Stomach (tissue), 9 donors: Measurements from ENCODE around the gene LHX5. TPM values are rescaled to one million over a fixed set of nuclear protein-coding genes. Genes with fewer than 3 reads are reported as not detected.
"Not testable (repeated sequence)": the region's sequence is repeated elsewhere in the genome, so short reads cannot be mapped to it uniquely, and the experiment has no call there.

ENCODE experiments used
- DNase-seq, 2 donors: peaks; one replicate each; pipeline versions ENCODE4 v3.0.0 to v3.0.0-alpha.2; 2013 to 2019
- H3K27ac ChIP-seq, 5 donors: fragments of 200-600 bp in 4 of 5; sonication (generic) in 4 of 5; one replicate each; pipeline ENCODE4 v1.5.1; 2013 to 2019; ENCODE audit warnings: mild to moderate bottlenecking in 1 of 5, moderate library complexity in 1 of 5
- H3K27me3 ChIP-seq, 3 donors: fragments of 200-600 bp; sonication (generic); one replicate each; pipeline ENCODE4 v1.5.1; 2017 to 2019; ENCODE audit warnings: mixed run types in 1 of 3
- H3K36me3 ChIP-seq, 4 donors: fragments of 200-600 bp; sonication (generic); 1 replicate in 3 of 4; 2 replicates in 1 of 4; pipeline ENCODE4 v1.5.1; 2016 to 2019
- H3K4me1 ChIP-seq, 4 donors: fragments of 200-600 bp; sonication (generic); one replicate each; pipeline ENCODE4 v1.5.1; 2016 to 2019
- H3K4me3 ChIP-seq, 4 donors: fragments of 200-600 bp; sonication (generic) in 3 of 4; one replicate each; pipeline ENCODE4 v1.5.1; 2016 to 2019; ENCODE audit warnings: mild to moderate bottlenecking in 1 of 4
- H3K9me3 ChIP-seq, 4 donors: fragments of 200-600 bp; sonication (generic); one replicate each; pipeline ENCODE4 v1.5.1; 2016 to 2019
- EP300 ChIP-seq: sonication (generic); formaldehyde crosslinking; IDR thresholded peaks from one replicate; pipeline ENCODE4 v1.6.1; 2017; ENCODE audit warnings: antibody characterized with exemption
- POLR2A ChIP-seq, 4 donors: fragments of 450-650 bp; IDR thresholded peaks; one replicate each; pipeline ENCODE4 v1.6.1; 2016; ENCODE audit warnings: antibody characterized with exemption in 4 of 4, control low read depth in 2 of 4, mild to moderate bottlenecking in 1 of 4, moderate library complexity in 1 of 4
- POLR2AphosphoS5 ChIP-seq, 3 donors: sonication (generic); formaldehyde crosslinking; IDR thresholded peaks; one replicate each; pipeline ENCODE4 v1.6.1; 2016; ENCODE audit warnings: antibody characterized with exemption in 3 of 3
- WGBS, 5 donors: extraction: QIAGEN DNeasy Blood & Tissue Kit in 3 of 5; methylation state at CpG; one replicate each; pipeline versions ENCODE4 v1.1.5 to v1.1.7; 2013 to 2018; 5-methylcytosine and 5-hydroxymethylcytosine counted together
- intact Hi-C: fragments of 100-400 bp; cut with DNase I; formaldehyde crosslinking; loops from one replicate; pipeline ENCODE4 v1.15.1; 2023; ENCODE audit warnings: low total_unique reads
- polyA plus RNA-seq, 3 donors: library from polyadenylated mRNA; stranded (reverse); fragments of 200-250 nt; gene quantifications; one replicate each; pipeline ENCODE4 v1.2.3, GENCODE V29; 2013
- total RNA-seq, 5 donors: library from RNA; depleted of rRNA; stranded (reverse); fragments of >200 nt; gene quantifications; one replicate each; pipeline versions ENCODE4 v1.1.0 to v1.2.3, GENCODE V29; 2014 to 2016
- TF ChIP-seq, protein P1 (sequence below), 7 experiments: fragments of 450-650 bp in 4 of 7; fragments of 200-600 bp in 3 of 7; sonication (generic) in 3 of 7; IDR thresholded peaks; one replicate each; pipeline ENCODE4 v1.5.1; 2016 to 2019; ENCODE audit warnings: antibody characterized with exemption in 7 of 7, control low read depth in 2 of 7, mild to moderate bottlenecking in 1 of 7
- donor health status: healthy with polysubstance abuse.
- donor health status: Bipolar disorder and iron deficiency.
- donor health status: healthy.

The LHX5 gene
- total and polyA plus RNA-seq, 8 donors: 0.29 to 1.4 (median 0.45) TPM; not detected in 3

DNA sequence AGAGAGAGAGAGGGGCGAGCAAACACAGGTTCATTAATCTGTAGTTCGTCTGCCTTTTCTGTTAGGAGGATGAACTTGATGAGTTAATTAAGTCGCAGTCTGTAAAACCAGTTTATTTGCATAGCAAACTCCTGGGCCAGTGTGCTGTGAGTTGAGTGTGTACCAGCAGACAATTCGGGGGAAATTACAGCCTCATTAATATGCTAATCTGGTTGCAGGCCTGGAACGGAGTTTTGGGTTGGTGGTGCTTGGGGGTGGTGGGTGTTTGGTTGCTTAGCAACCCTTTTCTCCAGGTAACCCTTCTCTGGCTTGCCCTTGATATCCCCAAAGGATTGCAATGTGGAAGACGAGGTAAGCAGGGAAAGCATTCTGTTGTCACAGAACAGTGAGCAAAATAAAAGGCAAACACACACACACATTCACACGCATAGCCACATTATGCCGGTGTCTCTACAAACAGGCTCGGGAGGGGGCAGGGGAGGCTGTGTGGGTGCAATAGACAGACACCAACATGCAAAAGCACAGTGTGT lies 29.2 kb upstream of the LHX5 start:
- intact Hi-C loops: no loop called here
- peaks cover 0 to 75% (median 25%) of the 10 kb centered on the region in 3 donors for H3K27me3 ChIP-seq
- 10 to 21% (median 15%) methylated on average over 9 of the region's 9 CpGs for WGBS, 5 donors

DNA sequence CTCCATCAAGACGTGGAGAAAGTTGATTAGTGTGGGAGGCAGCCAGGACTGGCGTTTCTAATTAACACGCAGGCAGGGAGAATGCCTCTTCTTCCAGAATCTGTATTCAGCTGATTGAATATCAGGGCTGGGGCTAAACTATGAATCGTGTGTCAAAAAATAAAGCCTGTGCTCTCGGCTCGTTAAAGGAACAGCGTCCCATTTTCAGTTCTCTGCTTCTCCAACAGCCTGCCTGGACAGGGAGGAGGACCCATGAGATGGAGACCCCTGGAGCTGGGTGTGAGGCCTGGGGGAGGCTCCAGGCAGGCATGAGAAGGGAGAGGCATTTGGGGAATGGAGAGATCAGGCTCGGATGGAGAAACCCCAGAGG lies 28.6 kb upstream of the LHX5 start:
- intact Hi-C loops: no loop called here
- no peak overlapping the region for H3K4me3 ChIP-seq
- no peaks in the 10 kb centered on the region for H3K36me3 ChIP-seq
- DNase-seq: no peak
- WGBS, 5 donors: 22 to 25% (median 24%) methylated on average over 8 of the region's 8 CpGs
- no peak overlapping the region for H3K27ac ChIP-seq
- H3K27me3 ChIP-seq: peaks cover 0 to 69% (median 25%) of the 10 kb centered on the region in 3 donors
- no peaks in the 10 kb centered on the region for H3K4me1 ChIP-seq
- TF ChIP-seq POLR2A (IDR thresholded peaks at IDR 0.05): no peak
- no peak for TF ChIP-seq EP300
- TF ChIP-seq, protein P1, sequence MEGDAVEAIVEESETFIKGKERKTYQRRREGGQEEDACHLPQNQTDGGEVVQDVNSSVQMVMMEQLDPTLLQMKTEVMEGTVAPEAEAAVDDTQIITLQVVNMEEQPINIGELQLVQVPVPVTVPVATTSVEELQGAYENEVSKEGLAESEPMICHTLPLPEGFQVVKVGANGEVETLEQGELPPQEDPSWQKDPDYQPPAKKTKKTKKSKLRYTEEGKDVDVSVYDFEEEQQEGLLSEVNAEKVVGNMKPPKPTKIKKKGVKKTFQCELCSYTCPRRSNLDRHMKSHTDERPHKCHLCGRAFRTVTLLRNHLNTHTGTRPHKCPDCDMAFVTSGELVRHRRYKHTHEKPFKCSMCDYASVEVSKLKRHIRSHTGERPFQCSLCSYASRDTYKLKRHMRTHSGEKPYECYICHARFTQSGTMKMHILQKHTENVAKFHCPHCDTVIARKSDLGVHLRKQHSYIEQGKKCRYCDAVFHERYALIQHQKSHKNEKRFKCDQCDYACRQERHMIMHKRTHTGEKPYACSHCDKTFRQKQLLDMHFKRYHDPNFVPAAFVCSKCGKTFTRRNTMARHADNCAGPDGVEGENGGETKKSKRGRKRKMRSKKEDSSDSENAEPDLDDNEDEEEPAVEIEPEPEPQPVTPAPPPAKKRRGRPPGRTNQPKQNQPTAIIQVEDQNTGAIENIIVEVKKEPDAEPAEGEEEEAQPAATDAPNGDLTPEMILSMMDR (IDR thresholded peaks at IDR 0.05): no peak
- TF ChIP-seq POLR2AphosphoS5 (IDR thresholded peaks at IDR 0.05): no peak
- H3K9me3 ChIP-seq: peaks cover 0 to 7% (median 2%) of the 10 kb centered on the region in 4 donors

More for the DNA sequence above, 29.2 kb upstream of the LHX5 start:
- H3K9me3 ChIP-seq: peaks cover 0 to 7% (median 2%) of the 10 kb centered on the region in 4 donors
- H3K4me3 ChIP-seq: no peak overlapping the region
- H3K4me1 ChIP-seq: no peaks in the 10 kb centered on the region
- TF ChIP-seq POLR2AphosphoS5 (IDR thresholded peaks at IDR 0.05) (no peak), POLR2A (IDR thresholded peaks at IDR 0.05) (no peak), EP300 (no peak)
- TF ChIP-seq, protein P1 (IDR thresholded peaks at IDR 0.05): no peak
- H3K27ac ChIP-seq: no peak overlapping the region
- H3K36me3 ChIP-seq: no peaks in the 10 kb centered on the region
- DNase-seq: no peak

DNA sequence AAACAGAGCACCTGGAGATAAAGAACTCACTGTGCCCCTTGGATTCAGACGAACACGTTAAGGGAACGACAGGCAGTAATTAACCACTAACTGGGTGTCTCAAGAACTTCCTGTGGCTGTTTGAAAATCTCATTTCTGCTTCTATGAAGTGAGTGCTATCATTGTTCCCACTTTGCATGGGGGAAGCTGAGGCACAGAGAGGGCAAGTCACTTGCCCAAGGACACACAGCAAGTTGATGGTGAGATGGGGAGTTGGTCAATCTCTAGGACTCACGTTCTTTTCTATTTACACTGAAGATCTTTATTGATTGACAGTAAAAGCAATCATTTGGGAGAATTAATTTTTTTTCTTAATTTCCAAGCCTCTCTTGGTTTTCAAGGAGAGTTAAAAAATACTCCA lies 26.8 kb upstream of the LHX5 start:
- peaks cover 0 to 64% (median 25%) of the 10 kb centered on the region in 3 donors for H3K27me3 ChIP-seq
- 46 to 59% (median 56%) methylated on average over 4 of the region's 4 CpGs for WGBS, 5 donors
- no peak for DNase-seq
- intact Hi-C loops: no loop called here
- no peak overlapping the region for H3K4me3 ChIP-seq
- no peaks in the 10 kb centered on the region for H3K4me1 ChIP-seq
- H3K27ac ChIP-seq: no peak overlapping the region
- no peaks in the 10 kb centered on the region for H3K36me3 ChIP-seq
- H3K9me3 ChIP-seq: peaks cover 0 to 4% (median 0%) of the 10 kb centered on the region in 4 donors
- TF ChIP-seq POLR2AphosphoS5 (IDR thresholded peaks at IDR 0.05): no peak
- TF ChIP-seq POLR2A (IDR thresholded peaks at IDR 0.05): no peak
- TF ChIP-seq EP300: no peak

DNA sequence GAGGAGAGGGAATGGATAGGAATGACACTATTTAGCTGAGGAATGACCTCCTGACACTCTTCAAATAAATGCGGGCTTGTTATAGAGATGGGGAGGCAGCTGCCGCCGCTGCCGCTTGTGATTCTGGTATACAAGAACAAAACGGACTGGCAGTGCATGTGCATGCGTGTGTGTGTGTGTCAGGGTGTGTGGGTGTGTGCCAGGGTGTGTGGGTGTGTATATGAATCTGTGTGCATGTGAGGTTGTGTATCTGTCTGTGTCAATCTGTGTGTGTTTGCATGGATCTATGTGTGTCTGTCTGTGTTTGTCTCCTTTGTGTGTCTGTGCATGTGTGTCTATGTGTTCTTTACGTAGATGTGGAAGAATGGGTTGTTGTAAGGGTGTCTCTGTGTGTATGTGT lies 26.0 kb upstream of the LHX5 start:
- whole genome bisulfite sequencing, 5 donors: 18 to 35% (median 27%) methylated on average over 7 of the region's 7 CpGs

DNA sequence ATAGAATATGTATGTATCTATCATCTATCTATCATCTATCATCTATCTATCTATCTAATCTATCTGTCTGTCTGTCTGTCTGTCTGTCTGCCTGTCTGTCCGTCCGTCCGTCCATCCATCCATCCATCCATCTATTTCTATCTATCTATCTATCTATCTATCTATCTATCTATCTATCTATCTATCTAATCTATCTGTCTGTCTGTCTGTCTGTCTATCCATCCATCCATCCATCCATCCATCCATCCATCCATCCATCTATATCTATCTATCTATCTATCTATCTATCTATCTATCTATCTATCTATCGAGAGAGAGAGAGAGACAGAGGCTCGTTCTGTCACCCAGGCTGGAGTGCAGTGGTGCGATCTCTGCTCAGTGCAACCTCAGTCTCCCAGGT lies 24.3 kb upstream of the LHX5 start:
- H3K36me3 ChIP-seq, H3K27ac ChIP-seq, intact Hi-C loops, DNase-seq, H3K4me3 ChIP-seq, H3K9me3 ChIP-seq, H3K4me1 ChIP-seq: not testable (repeated sequence)
- WGBS, 5 donors: 72 to 90% (median 89%) methylated on average over 6 of the region's 6 CpGs
- peaks cover 0 to 54% (median 20%) of the 10 kb centered on the region in 3 donors for H3K27me3 ChIP-seq

More for the DNA sequence above, 26.0 kb upstream of the LHX5 start:
- DNase-seq: no peak
- intact Hi-C loops: no loop called here
- no peaks in the 10 kb centered on the region for H3K36me3 ChIP-seq
- no peak overlapping the region for H3K27ac ChIP-seq
- peaks cover 0 to 61% (median 25%) of the 10 kb centered on the region in 3 donors for H3K27me3 ChIP-seq
- H3K9me3 ChIP-seq: peaks cover 0 to 4% (median 0%) of the 10 kb centered on the region in 4 donors
- H3K4me1 ChIP-seq: no peaks in the 10 kb centered on the region
- no peak for TF ChIP-seq EP300
- TF ChIP-seq POLR2AphosphoS5 (IDR thresholded peaks at IDR 0.05): no peak
- TF ChIP-seq, protein P1 (IDR thresholded peaks at IDR 0.05): no peak
- no peak for TF ChIP-seq POLR2A (IDR thresholded peaks at IDR 0.05)
- no peak overlapping the region for H3K4me3 ChIP-seq
